ENCODE measurements around the gene BRD9. TPM values are rescaled to one million over a fixed set of nuclear protein-coding genes. Genes with fewer than 3 reads are reported as not detected.
"Not testable (repeated sequence)": the region's sequence is repeated elsewhere in the genome, so short reads cannot be mapped to it uniquely, and the experiment has no call there.

BRD9 gene
- 69.0 and 69.2 TPM in 2 replicates for total RNA-seq
- long read RNA-seq, partial matches to known transcripts: 20 of 31 reads
- long read RNA-seq, other reads (novel, unspliced or antisense): 9 of 31 reads

GRCh38 chr5:892394-893136 lies at the start of gene BRD9, which contains the start of gene TRIP13:
TSS of gene BRD9 (minus strand) at chr5:892801. CDS start at chr5:892657, 144 bp downstream.
TSS of gene TRIP13 (plus strand) at chr5:892884. CDS start at chr5:892999, 115 bp downstream.
- H3K4me3 Mint-ChIP-seq (ENCODE audit: low read depth): peak within 1 kb of the TSS; percentile 85
- peak within 1 kb of the TSS; percentile 95 for H3K27ac Mint-ChIP-seq
- H3K4me1 Mint-ChIP-seq (ENCODE audit: low read depth): peaks cover 14% of the 10 kb centered on the region
- peak; percentile 24 for TF ChIP-seq CTCF (IDR thresholded peaks at IDR 0.05; ENCODE audit: unreplicated experiment)
- no peaks in the 10 kb centered on the region for H3K9me3 Mint-ChIP-seq (ENCODE audit: low read depth)
- H3K27me3 Mint-ChIP-seq: no peaks in the 10 kb centered on the region
- DNase-seq (ENCODE audit: low spot score, unreplicated experiment): peak; percentile 68
- peaks cover 12% of the 10 kb centered on the region for H3K36me3 Mint-ChIP-seq (ENCODE audit: insufficient read depth)

- H3K9me3 Mint-ChIP-seq (ENCODE audit: low read depth); DNase-seq (ENCODE audit: low spot score, unreplicated experiment); H3K4me1 Mint-ChIP-seq (ENCODE audit: low read depth); H3K36me3 Mint-ChIP-seq (ENCODE audit: insufficient read depth); H3K4me3 Mint-ChIP-seq (ENCODE audit: low read depth); H3K27ac Mint-ChIP-seq: not testable (repeated sequence)
- peaks cover 50% of the 10 kb centered on the region for H3K27me3 Mint-ChIP-seq
Measured at GRCh38 chr5:940741-941140, 48.1 kb upstream of the BRD9 start.

GRCh38 chr5:939368-939767 lies 46.8 kb upstream of the BRD9 start:
- Mint-ChIP-seq H3K27me3 (peaks cover 43% of the 10 kb centered on the region), H3K36me3 (ENCODE audit: insufficient read depth) (no peaks in the 10 kb centered on the region), H3K4me3 (ENCODE audit: low read depth) (no peak overlapping the region), H3K4me1 (ENCODE audit: low read depth) (no peaks in the 10 kb centered on the region), H3K9me3 (ENCODE audit: low read depth) (no peaks in the 10 kb centered on the region), H3K27ac (no peak overlapping the region)
- TF ChIP-seq CTCF (IDR thresholded peaks at IDR 0.05; ENCODE audit: unreplicated experiment): no peak
- no peak for DNase-seq (ENCODE audit: low spot score, unreplicated experiment)

- no peak for DNase-seq (ENCODE audit: low spot score, unreplicated experiment)
- H3K27me3 Mint-ChIP-seq: peaks cover 34% of the 10 kb centered on the region
- no peaks in the 10 kb centered on the region for H3K4me1 Mint-ChIP-seq (ENCODE audit: low read depth)
- no peaks in the 10 kb centered on the region for H3K9me3 Mint-ChIP-seq (ENCODE audit: low read depth)
- no peak for TF ChIP-seq CTCF (IDR thresholded peaks at IDR 0.05; ENCODE audit: unreplicated experiment)
- no peak overlapping the region for H3K4me3 Mint-ChIP-seq (ENCODE audit: low read depth)
- no peak overlapping the region for H3K27ac Mint-ChIP-seq
- H3K36me3 Mint-ChIP-seq (ENCODE audit: insufficient read depth): no peaks in the 10 kb centered on the region
Measured at GRCh38 chr5:937151-937924, 44.7 kb upstream of the BRD9 start.

- Mint-ChIP-seq H3K27me3 (peaks cover 36% of the 10 kb centered on the region), H3K4me3 (ENCODE audit: low read depth) (no peak overlapping the region), H3K9me3 (ENCODE audit: low read depth) (no peaks in the 10 kb centered on the region), H3K4me1 (ENCODE audit: low read depth) (no peaks in the 10 kb centered on the region), H3K27ac (no peak overlapping the region), H3K36me3 (ENCODE audit: insufficient read depth) (no peaks in the 10 kb centered on the region)
- no peak for TF ChIP-seq CTCF (IDR thresholded peaks at IDR 0.05; ENCODE audit: unreplicated experiment)
- no peak for DNase-seq (ENCODE audit: low spot score, unreplicated experiment)
Measured at GRCh38 chr5:936149-937144, 43.8 kb upstream of the BRD9 start.
